NT2/D1 (cell line): ENCODE results near the gene TPK1.

Experiments
- SUZ12 ChIP-seq: IDR thresholded peaks from 2 replicates; pipeline ENCODE4 v1.6.1; 2011; ENCODE audit not compliant: insufficient read length, insufficient read depth; ENCODE audit errors: extremely low read depth
- YY1 ChIP-seq: IDR thresholded peaks from 2 replicates; pipeline ENCODE4 v1.6.1; 2011; ENCODE audit not compliant: insufficient read length, insufficient read depth
- ZNF274 ChIP-seq: IDR thresholded peaks from 2 replicates; pipeline ENCODE4 v1.6.1; 2011; ENCODE audit warnings: mild to moderate bottlenecking, low read depth, low read length

DNA sequence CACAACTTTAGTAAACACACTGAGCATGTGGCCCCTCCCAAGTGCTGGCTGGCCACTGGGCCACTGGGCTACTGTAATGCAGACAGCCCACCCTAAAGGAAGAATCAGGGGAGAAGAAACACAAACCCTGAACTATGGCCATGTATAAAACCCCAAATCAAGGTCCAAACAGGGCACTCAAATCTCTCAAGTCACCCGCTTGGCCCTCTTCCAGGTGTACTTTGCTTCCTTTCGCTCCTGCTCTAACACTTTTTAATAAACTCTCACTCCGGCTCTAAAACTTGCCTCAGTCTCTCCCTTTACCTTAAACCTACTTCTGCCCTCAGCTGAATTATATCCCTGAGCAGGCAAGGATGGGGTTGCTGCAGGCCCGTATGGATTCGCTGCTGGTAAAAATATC lies 72.6 kb downstream of the TPK1 start:
- TF ChIP-seq ZNF274 (no peak), YY1 (no peak), SUZ12 (no peak)
